Measurements from ENCODE around the gene PRKCA. TPM values are rescaled to one million over a fixed set of nuclear protein-coding genes. Genes with fewer than 3 reads are reported as not detected.

Gene PRKCA
- total RNA-seq, 2 experiments from 2014 or later, result 63.1 to 68.9 TPM

DNA sequence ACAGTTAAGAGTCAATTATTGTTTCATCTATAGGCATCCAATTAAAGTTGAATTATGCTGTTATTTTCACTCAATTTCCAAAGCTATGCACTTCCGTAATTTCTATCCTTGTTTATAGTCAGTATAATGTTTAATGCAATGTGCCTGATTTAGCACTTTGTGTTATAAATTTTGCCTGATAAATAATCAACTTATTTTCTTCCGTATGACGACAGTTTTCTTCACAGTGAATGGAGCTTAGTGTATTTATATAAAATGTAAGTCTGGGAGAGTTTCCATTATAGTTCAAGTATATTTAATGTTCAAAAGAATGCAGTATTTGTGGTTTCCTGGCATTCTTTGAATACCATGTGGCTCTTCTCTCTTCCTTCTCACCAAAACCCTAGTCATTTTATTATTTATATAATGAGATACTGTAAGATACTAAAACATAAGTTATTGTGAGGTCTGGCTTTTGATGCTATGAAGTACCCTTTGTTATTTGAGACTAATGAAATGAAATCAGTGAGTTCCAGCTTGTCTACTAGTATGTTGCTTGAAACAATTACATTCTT lies 240.6 kb downstream of the PRKCA start:
- peaks cover 63% of the 10 kb centered on the region for H3K4me1 Mint-ChIP-seq
- no peaks in the 10 kb centered on the region for H3K27me3 Mint-ChIP-seq
- no peak overlapping the region for H3K4me3 Mint-ChIP-seq
- H3K9me3 Mint-ChIP-seq (ENCODE audit: low read depth), result peaks cover 4% of the 10 kb centered on the region
- DNase-seq, result no peak
- CTCF ChIA-PET, result no interaction called here
- H3K36me3 Mint-ChIP-seq, result peaks cover 30% of the 10 kb centered on the region
- no peak for ATAC-seq
- H3K27ac Mint-ChIP-seq, result peak overlapping the region; percentile 25

DNA sequence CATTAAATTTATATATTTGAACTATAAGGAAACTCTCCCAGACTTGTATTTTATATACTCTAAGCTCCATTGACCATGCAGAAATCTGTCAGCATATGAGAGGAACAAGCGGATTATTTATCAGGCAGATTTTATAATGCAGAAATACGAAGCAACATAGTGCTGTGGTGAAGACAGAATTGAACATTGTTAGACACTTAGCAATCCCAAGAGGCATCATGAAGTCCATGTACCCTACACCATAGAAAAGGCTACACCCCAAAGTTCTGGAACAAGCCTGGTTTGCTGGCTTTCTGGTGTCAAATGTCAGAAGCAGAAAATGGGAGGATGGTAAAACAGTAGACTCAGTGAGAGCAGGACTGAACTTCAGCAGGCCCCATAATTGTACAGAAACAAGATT lies 241.1 kb downstream of the PRKCA start:
- Mint-ChIP-seq H3K27ac (no peak overlapping the region), H3K4me1 (peaks cover 68% of the 10 kb centered on the region), H3K36me3 (peaks cover 35% of the 10 kb centered on the region), H3K9me3 (ENCODE audit: low read depth) (peaks cover 4% of the 10 kb centered on the region), H3K4me3 (no peak overlapping the region), H3K27me3 (no peaks in the 10 kb centered on the region)
- no peak for ATAC-seq
- CTCF ChIA-PET, result no interaction called here
- DNase-seq, result no peak

- H3K27ac Mint-ChIP-seq, result no peak overlapping the region
- ATAC-seq (no peak), DNase-seq (no peak)
- no peaks in the 10 kb centered on the region for H3K27me3 Mint-ChIP-seq
- H3K36me3 Mint-ChIP-seq, result peaks cover 37% of the 10 kb centered on the region
- CTCF ChIA-PET, result no interaction called here
- peaks cover 4% of the 10 kb centered on the region for H3K9me3 Mint-ChIP-seq (ENCODE audit: low read depth)
- H3K4me3 Mint-ChIP-seq, result no peak overlapping the region
- peaks cover 76% of the 10 kb centered on the region for H3K4me1 Mint-ChIP-seq
These were observed 243.5 kb downstream of the PRKCA start for GRCh38 chr17:66545918-66546317.

DNA sequence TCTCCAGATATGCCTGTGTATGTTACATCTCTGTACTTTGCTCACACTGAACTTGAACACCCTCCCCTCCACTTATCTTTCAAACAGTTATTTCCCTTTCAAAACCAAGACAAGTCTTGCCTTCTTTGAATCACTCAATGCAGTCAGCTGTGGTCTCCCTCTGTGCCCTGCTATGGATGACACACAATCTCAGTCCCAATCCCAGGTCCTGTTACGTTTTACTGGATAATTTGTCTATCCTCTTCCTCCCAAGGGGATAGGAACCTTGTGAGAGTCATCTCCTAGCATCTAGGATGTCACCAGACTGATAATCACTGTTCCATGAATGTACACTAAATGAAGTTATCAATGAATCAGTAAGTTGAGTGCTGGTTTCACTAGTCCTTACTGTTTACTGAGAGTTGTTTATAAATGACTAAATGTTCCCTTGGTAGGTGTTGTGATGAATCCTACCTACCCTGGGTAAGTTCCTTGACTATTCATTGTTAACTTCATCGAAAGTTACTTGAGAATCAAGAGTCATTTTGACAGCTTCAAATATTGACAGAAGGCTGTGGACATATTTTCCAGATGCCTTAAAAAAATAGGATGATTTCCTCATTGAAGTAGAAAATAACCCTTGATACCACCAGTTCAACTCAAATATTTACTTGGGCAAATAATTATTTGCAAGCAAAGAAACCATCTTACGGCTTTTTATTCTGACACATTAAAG lies 244.9 kb downstream of the PRKCA start:
- peak overlapping the region; percentile 36 for H3K4me3 Mint-ChIP-seq
- H3K4me1 Mint-ChIP-seq, result peaks cover 62% of the 10 kb centered on the region
- peak overlapping the region; percentile 76 for H3K27ac Mint-ChIP-seq

GRCh38 chr17:66548158-66548557 lies 245.7 kb downstream of the PRKCA start:
- peaks cover 54% of the 10 kb centered on the region for H3K4me1 Mint-ChIP-seq
- H3K36me3 Mint-ChIP-seq, result peaks cover 30% of the 10 kb centered on the region
- peaks cover 4% of the 10 kb centered on the region for H3K9me3 Mint-ChIP-seq (ENCODE audit: low read depth)
- H3K27ac Mint-ChIP-seq, result peak overlapping the region; percentile 76
- ATAC-seq (peak; percentile 89), DNase-seq (peak; percentile 89)
- CTCF ChIA-PET, result interaction anchor here (1.0 to 2.2 kb wide), 8 partner anchors 10 to 348 kb away, joined by 3 to 9 read pairs (median 4); partner anchors contain the start of gene PRKCA
- H3K27me3 Mint-ChIP-seq, result no peaks in the 10 kb centered on the region
- H3K4me3 Mint-ChIP-seq, result peak overlapping the region; percentile 36

More for the DNA sequence above, 244.9 kb downstream of the PRKCA start:
- H3K9me3 Mint-ChIP-seq (ENCODE audit: low read depth), result peaks cover 4% of the 10 kb centered on the region
- no peak for DNase-seq
- H3K36me3 Mint-ChIP-seq, result peaks cover 34% of the 10 kb centered on the region
- ATAC-seq, result peak; percentile 62
- no peaks in the 10 kb centered on the region for H3K27me3 Mint-ChIP-seq
- CTCF ChIA-PET, result interaction anchor here (1.0 to 2.2 kb wide), 7 partner anchors 9 to 245 kb away, joined by 3 to 9 read pairs (median 3); partner anchors contain the start of gene PRKCA

DNA sequence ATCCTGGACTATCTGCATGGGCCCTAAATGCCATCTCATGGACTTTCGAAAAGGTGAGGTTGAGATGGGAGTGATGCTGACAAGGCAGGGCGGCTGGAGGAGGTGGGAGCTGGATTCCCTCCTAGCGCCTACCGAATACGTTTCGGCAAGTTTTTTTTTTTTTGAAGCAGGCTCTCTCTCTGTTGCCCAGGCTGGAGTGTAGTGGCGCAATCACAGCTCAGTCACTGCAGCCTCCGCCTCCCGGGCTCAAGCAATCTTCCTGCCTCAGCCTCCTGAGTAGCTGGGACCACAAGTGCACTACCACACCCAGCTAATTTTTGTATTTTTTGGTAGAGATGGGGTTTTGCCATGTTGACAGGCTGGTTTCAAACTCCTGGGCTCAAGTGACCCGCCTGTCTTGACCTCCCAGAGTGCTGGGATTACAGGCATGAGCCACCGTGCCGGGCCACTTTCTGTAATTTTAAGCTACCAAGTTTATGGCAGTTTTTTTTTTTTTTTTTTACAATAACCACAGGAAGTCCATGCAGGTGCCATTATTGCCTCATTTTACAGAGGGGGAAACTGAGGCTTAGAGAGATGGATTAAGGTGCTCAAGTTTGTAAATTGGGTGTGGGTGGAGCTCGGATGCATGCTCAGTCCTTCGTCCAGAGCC lies 246.4 kb downstream of the PRKCA start:
- CTCF ChIA-PET, result interaction anchor here (0.7 to 2.2 kb wide), 7 partner anchors 14 to 349 kb away, joined by 3 to 9 read pairs (median 4); partner anchors contain the start of gene PRKCA
- Mint-ChIP-seq H3K36me3 (peaks cover 28% of the 10 kb centered on the region), H3K4me3 (peak overlapping the region; percentile 36), H3K9me3 (ENCODE audit: low read depth) (peaks cover 4% of the 10 kb centered on the region), H3K4me1 (peaks cover 48% of the 10 kb centered on the region), H3K27ac (peak overlapping the region; percentile 76), H3K27me3 (no peaks in the 10 kb centered on the region)
- DNase-seq (no peak), ATAC-seq (no peak)

GRCh38 chr17:66549311-66549704 lies 246.9 kb downstream of the PRKCA start:
- Mint-ChIP-seq H3K36me3 (peaks cover 25% of the 10 kb centered on the region), H3K27ac (no peak overlapping the region), H3K4me3 (no peak overlapping the region), H3K9me3 (ENCODE audit: low read depth) (peaks cover 4% of the 10 kb centered on the region), H3K27me3 (no peaks in the 10 kb centered on the region), H3K4me1 (peaks cover 45% of the 10 kb centered on the region)
- ATAC-seq (no peak), DNase-seq (no peak)
- CTCF ChIA-PET, result interaction anchor here (0.7 to 2.2 kb wide), 5 partner anchors 13 to 350 kb away, joined by 3 to 9 read pairs (median 5); no protein-coding TSS in a partner anchor

DNA sequence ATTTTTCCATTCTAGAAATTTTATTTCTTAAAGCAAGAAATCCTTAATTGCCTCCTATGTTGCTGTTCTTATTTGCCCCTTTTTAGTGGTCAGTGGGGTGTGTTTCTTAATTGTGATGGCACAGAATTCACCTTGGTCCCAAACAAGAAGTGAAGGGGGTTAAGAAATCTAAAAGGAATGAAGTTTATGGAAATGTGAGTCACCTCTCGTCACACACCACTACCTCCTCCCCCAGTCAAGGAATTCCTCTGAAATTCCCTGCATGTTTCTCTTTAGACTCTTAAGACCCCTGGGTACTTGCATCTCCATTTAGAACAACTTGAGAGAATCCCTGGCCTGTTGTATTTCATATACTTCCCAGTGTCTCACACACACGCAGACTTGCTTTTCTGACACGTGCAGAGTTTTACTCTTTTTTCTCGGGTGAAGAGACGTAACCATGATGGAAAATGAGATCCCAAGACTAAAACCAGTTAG lies 247.4 kb downstream of the PRKCA start:
- H3K4me1 Mint-ChIP-seq, result peaks cover 45% of the 10 kb centered on the region
- no peak overlapping the region for H3K4me3 Mint-ChIP-seq
- no peaks in the 10 kb centered on the region for H3K27me3 Mint-ChIP-seq
- no peak for DNase-seq
- CTCF ChIA-PET, result interaction anchor here (2.2 kb wide), 1 partner anchor 17 kb away, joined by 9 read pairs; no protein-coding TSS in a partner anchor
- no peak for ATAC-seq
- peaks cover 4% of the 10 kb centered on the region for H3K9me3 Mint-ChIP-seq (ENCODE audit: low read depth)
- H3K36me3 Mint-ChIP-seq, result peaks cover 25% of the 10 kb centered on the region
- no peak overlapping the region for H3K27ac Mint-ChIP-seq

- H3K4me1 Mint-ChIP-seq, result peaks cover 36% of the 10 kb centered on the region
- CTCF ChIA-PET, result no interaction called here
- H3K27me3 Mint-ChIP-seq, result no peaks in the 10 kb centered on the region
- peaks cover 15% of the 10 kb centered on the region for H3K36me3 Mint-ChIP-seq
- DNase-seq (no peak), ATAC-seq (no peak)
- H3K9me3 Mint-ChIP-seq (ENCODE audit: low read depth), result no peaks in the 10 kb centered on the region
- H3K4me3 Mint-ChIP-seq, result no peak overlapping the region
- no peak overlapping the region for H3K27ac Mint-ChIP-seq
These were observed 249.4 kb downstream of the PRKCA start for GRCh38 chr17:66551839-66552238.

DNA sequence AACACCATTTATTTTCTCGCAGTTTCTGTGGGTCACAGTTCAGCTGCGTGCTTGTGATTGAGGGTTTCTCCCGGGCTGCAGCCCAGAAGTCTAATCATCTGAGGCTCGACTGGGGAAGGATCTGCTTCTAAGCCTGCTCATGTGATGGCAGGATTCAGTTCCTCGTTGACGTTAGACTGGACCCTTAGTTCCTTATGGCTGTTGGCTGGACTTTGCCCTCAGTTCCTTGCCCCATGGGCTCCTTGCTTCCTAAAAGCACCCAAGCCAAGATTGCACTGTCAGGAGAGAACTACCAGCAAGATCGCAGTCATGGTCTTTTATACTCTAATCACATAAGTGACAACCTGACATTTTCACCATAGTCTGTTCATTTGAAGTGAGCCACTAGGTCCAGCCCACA lies 250.0 kb downstream of the PRKCA start:
- CTCF ChIA-PET, result no interaction called here

GRCh38 chr17:66555605-66556004 lies 253.2 kb downstream of the PRKCA start:
- no peak for ATAC-seq
- H3K9me3 Mint-ChIP-seq (ENCODE audit: low read depth), result no peaks in the 10 kb centered on the region
- no peak for DNase-seq
- CTCF ChIA-PET, result interaction anchor here (1.9 kb wide), 1 partner anchor 11 kb away, joined by 7 read pairs; no protein-coding TSS in a partner anchor
- H3K27ac Mint-ChIP-seq, result no peak overlapping the region
- no peak overlapping the region for H3K4me3 Mint-ChIP-seq
- H3K27me3 Mint-ChIP-seq, result no peaks in the 10 kb centered on the region
- peaks cover 9% of the 10 kb centered on the region for H3K36me3 Mint-ChIP-seq
- peaks cover 1% of the 10 kb centered on the region for H3K4me1 Mint-ChIP-seq

More for the DNA sequence above, 250.0 kb downstream of the PRKCA start:
- no peak for ATAC-seq
- Mint-ChIP-seq H3K27ac (no peak overlapping the region), H3K27me3 (no peaks in the 10 kb centered on the region), H3K9me3 (ENCODE audit: low read depth) (no peaks in the 10 kb centered on the region), H3K36me3 (peaks cover 15% of the 10 kb centered on the region), H3K4me3 (no peak overlapping the region), H3K4me1 (peaks cover 31% of the 10 kb centered on the region)
- DNase-seq, result no peak

- CTCF ChIA-PET, result interaction anchor here (1.9 kb wide), 1 partner anchor 10 kb away, joined by 7 read pairs; no protein-coding TSS in a partner anchor
- H3K27ac Mint-ChIP-seq, result no peak overlapping the region
- ATAC-seq (no peak), DNase-seq (no peak)
- H3K27me3 Mint-ChIP-seq, result no peaks in the 10 kb centered on the region
- peaks cover 8% of the 10 kb centered on the region for H3K36me3 Mint-ChIP-seq
- no peaks in the 10 kb centered on the region for H3K9me3 Mint-ChIP-seq (ENCODE audit: low read depth)
- H3K4me3 Mint-ChIP-seq, result no peak overlapping the region
- H3K4me1 Mint-ChIP-seq, result no peaks in the 10 kb centered on the region
These were observed 254.8 kb downstream of the PRKCA start for GRCh38 chr17:66557200-66557599.

DNA sequence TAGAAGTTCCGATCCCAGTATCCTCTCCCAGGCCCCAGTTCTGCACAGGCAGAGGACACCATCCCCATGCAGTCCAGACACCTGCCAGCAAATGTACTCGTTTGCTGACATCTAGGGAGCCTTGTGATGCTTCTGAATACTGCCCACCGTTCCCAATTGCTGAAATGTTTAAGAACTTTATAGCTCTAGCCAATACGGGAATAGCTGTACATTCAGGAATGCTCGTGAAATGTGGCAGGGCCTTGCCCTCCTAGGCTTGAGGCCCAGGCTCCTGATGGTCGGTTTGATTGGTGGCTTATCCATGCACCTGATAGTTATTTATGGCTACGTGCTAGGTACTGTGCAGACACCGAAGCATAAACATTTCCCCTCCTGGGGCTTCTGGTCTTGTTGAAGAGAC lies 255.5 kb downstream of the PRKCA start:
- DNase-seq (no peak), ATAC-seq (no peak)
- Mint-ChIP-seq H3K27ac (no peak overlapping the region), H3K9me3 (ENCODE audit: low read depth) (no peaks in the 10 kb centered on the region), H3K4me3 (no peak overlapping the region), H3K4me1 (no peaks in the 10 kb centered on the region), H3K36me3 (peaks cover 8% of the 10 kb centered on the region), H3K27me3 (no peaks in the 10 kb centered on the region)
- CTCF ChIA-PET, result interaction anchor here (0.6 kb wide), 1 partner anchor 9 kb away, joined by 3 read pairs; no protein-coding TSS in a partner anchor

Measured in activated CD8-positive, alpha-beta memory T cell treated with anti-CD3 and anti-CD28 coated beads, Interleukin-2, amount 10 ng/mL, durations not matched to agents 7 days and 5 days (primary cell).